Measurements from ENCODE around the gene NBAS. TPM values are rescaled to one million over a fixed set of nuclear protein-coding genes. Genes with fewer than 3 reads are reported as not detected.

Gene NBAS
- total RNA-seq, 1 donor from 2014 or later, result 57.6 TPM

DNA sequence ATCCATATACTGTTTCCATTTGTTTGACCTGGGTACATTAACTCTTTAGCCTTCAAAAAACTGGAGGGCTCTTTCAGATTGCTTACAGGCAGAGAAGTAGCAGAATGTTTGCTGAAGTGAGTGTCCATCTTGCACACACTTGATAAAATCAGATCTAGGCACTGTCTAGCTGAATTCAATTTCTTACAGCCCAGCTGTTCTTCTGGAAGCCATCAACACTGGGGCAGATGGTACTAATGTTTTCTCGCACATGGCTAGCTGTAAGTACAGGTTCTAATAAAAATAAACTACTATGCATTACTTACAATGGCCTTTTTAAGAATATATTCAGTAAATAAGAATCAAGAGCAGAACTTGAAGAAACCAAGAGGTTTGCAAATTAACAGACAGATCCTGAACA is 175.9 kb downstream of the NBAS start:
- Mint-ChIP-seq H3K27me3 (ENCODE audit: low read depth, unreplicated experiment) (no peaks in the 10 kb centered on the region), H3K9me3 (ENCODE audit: unreplicated experiment) (no peaks in the 10 kb centered on the region), H3K4me1 (ENCODE audit: low read depth, unreplicated experiment) (peaks cover 17% of the 10 kb centered on the region), H3K4me3 (ENCODE audit: unreplicated experiment) (no peak overlapping the region), H3K36me3 (ENCODE audit: low read depth, unreplicated experiment) (peaks cover 5% of the 10 kb centered on the region), H3K27ac (ENCODE audit: unreplicated experiment) (no peak overlapping the region)
- Histone ChIP-seq H3K79me2 (ENCODE audit: insufficient read depth, low read length) (no peaks in the 10 kb centered on the region), H3K36me3 (ENCODE audit: insufficient read depth, low read length) (peaks cover 3% of the 10 kb centered on the region), H3K9me3 (ENCODE audit: insufficient read depth, low read depth, low read length) (no peaks in the 10 kb centered on the region), H3K9ac (ENCODE audit: low read length) (no peak overlapping the region), H2AFZ (ENCODE audit: low read depth, low read length) (no peak overlapping the region), H3K27ac (ENCODE audit: low read depth, low read length) (no peak overlapping the region), H3K27me3 (ENCODE audit: insufficient read depth, low read length) (no peaks in the 10 kb centered on the region), H4K20me1 (ENCODE audit: insufficient read depth, low read length) (no peaks in the 10 kb centered on the region), H3K4me1 (ENCODE audit: insufficient read depth, low read length) (no peaks in the 10 kb centered on the region), H3K4me2 (ENCODE audit: low read length) (no peak overlapping the region), H3K4me3 (ENCODE audit: insufficient read depth, low read depth, low read length) (no peak overlapping the region)
- FAIRE-seq (no peak), DNase-seq (ENCODE audit: low read depth) (no peak)
- TF ChIP-seq EZH2 (IDR thresholded peaks at IDR 0.05; ENCODE audit: insufficient read depth, low read length), result no peak
- TF ChIP-seq, protein P1, sequence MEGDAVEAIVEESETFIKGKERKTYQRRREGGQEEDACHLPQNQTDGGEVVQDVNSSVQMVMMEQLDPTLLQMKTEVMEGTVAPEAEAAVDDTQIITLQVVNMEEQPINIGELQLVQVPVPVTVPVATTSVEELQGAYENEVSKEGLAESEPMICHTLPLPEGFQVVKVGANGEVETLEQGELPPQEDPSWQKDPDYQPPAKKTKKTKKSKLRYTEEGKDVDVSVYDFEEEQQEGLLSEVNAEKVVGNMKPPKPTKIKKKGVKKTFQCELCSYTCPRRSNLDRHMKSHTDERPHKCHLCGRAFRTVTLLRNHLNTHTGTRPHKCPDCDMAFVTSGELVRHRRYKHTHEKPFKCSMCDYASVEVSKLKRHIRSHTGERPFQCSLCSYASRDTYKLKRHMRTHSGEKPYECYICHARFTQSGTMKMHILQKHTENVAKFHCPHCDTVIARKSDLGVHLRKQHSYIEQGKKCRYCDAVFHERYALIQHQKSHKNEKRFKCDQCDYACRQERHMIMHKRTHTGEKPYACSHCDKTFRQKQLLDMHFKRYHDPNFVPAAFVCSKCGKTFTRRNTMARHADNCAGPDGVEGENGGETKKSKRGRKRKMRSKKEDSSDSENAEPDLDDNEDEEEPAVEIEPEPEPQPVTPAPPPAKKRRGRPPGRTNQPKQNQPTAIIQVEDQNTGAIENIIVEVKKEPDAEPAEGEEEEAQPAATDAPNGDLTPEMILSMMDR (IDR thresholded peaks at IDR 0.05; ENCODE audit: insufficient read depth, low read depth, low read length), result no peak

DNA sequence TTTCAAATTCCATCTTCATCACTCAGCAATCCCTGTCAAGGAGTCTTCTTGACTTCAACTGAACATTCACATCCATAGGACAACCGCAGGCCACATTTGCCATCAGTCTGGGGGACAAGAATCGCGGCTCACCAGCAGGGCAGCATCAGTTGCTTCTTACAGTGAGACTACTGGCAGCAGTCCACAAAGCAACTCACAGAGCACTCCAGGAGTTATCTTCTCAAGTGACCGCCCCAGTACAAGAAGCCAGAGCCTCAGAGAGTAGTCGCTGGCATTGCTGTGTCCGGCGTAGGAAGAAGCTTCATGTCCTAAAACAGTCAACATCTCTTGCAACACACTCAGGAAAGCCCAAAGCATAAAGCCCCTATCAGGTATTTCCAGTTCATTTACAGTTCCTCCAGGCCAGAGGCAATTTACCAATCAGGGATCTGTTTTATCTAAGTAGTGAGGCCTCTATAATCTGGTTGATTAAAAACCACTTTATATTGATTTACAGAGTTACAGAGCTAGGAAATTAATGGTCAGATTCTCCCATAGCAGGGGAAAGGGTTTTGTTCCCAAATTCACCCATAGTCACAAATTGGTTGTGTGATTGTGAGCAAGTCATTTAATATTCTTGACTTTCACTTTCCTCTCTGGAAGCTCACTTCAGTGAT is 177.3 kb downstream of the NBAS start:
- H3K27ac ChIP-seq (ENCODE audit: low read depth, low read length), result no peak overlapping the region
- Mint-ChIP-seq H3K4me3 (ENCODE audit: unreplicated experiment) (no peak overlapping the region), H3K27me3 (ENCODE audit: low read depth, unreplicated experiment) (no peaks in the 10 kb centered on the region), H3K36me3 (ENCODE audit: low read depth, unreplicated experiment) (peaks cover 5% of the 10 kb centered on the region), H3K4me1 (ENCODE audit: low read depth, unreplicated experiment) (peaks cover 9% of the 10 kb centered on the region), H3K9me3 (ENCODE audit: unreplicated experiment) (no peaks in the 10 kb centered on the region), H3K27ac (ENCODE audit: unreplicated experiment) (no peak overlapping the region)
- H4K20me1 ChIP-seq (ENCODE audit: insufficient read depth, low read length), result no peaks in the 10 kb centered on the region
- no peaks in the 10 kb centered on the region for H3K9me3 ChIP-seq (ENCODE audit: insufficient read depth, low read depth, low read length)
- no peak for FAIRE-seq
- no peak overlapping the region for H3K4me3 ChIP-seq (ENCODE audit: insufficient read depth, low read depth, low read length)
- H3K4me2 ChIP-seq (ENCODE audit: low read length), result no peak overlapping the region
- H3K36me3 ChIP-seq (ENCODE audit: insufficient read depth, low read length), result peaks cover 3% of the 10 kb centered on the region
- H2AFZ ChIP-seq (ENCODE audit: low read depth, low read length), result no peak overlapping the region
- H3K27me3 ChIP-seq (ENCODE audit: insufficient read depth, low read length), result no peaks in the 10 kb centered on the region
- H3K4me1 ChIP-seq (ENCODE audit: insufficient read depth, low read length), result no peaks in the 10 kb centered on the region
- H3K79me2 ChIP-seq (ENCODE audit: insufficient read depth, low read length), result no peaks in the 10 kb centered on the region
- no peak overlapping the region for H3K9ac ChIP-seq (ENCODE audit: low read length)
- no peak for DNase-seq (ENCODE audit: low read depth)
- no peak for TF ChIP-seq EZH2 (IDR thresholded peaks at IDR 0.05; ENCODE audit: insufficient read depth, low read length)
- TF ChIP-seq, protein P1 (IDR thresholded peaks at IDR 0.05; ENCODE audit: insufficient read depth, low read depth, low read length), result no peak

DNA sequence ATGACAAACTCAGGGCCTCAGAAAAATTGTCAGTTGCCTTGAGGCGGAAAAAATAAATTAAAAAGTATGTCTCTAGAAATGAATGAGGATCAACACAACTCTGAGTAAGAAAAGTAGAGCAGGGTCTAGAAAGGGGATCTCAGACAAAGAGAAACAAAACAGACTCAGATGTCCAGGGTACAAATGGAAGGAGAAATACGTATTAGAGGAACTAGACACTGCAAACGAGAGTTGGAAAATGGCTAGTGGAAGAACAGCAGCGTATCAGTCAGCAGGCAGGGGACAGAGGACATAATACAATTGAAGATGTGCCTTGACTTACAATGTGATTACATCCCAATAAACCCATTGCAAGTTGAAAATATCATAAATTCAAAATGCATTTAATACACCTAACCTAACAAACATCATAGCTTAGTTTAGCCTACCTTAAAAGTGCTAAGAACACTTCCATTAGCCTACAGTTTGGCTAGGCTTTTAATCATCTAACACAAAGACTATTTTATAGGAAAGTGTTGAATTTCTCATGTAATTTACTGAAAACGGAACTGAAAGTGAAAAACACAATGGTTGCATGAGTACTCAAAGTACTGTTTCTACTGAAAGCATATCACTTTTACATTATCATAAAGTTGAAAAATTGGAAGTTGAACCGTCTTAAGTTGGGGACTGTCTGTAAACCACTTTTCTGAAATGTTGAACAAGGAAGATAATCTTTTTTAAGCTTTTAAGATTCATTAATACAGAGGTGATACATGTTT is 182.8 kb downstream of the NBAS start:
- H3K9me3 ChIP-seq (ENCODE audit: insufficient read depth, low read depth, low read length), result no peaks in the 10 kb centered on the region
- H3K9ac ChIP-seq (ENCODE audit: low read length), result no peak overlapping the region
- H3K79me2 ChIP-seq (ENCODE audit: insufficient read depth, low read length), result no peaks in the 10 kb centered on the region
- no peak overlapping the region for H2AFZ ChIP-seq (ENCODE audit: low read depth, low read length)
- Mint-ChIP-seq H3K4me3 (ENCODE audit: unreplicated experiment) (no peak overlapping the region), H3K9me3 (ENCODE audit: unreplicated experiment) (no peaks in the 10 kb centered on the region), H3K27me3 (ENCODE audit: low read depth, unreplicated experiment) (no peaks in the 10 kb centered on the region), H3K36me3 (ENCODE audit: low read depth, unreplicated experiment) (no peaks in the 10 kb centered on the region), H3K4me1 (ENCODE audit: low read depth, unreplicated experiment) (peaks cover 1% of the 10 kb centered on the region), H3K27ac (ENCODE audit: unreplicated experiment) (no peak overlapping the region)
- H3K4me3 ChIP-seq (ENCODE audit: insufficient read depth, low read depth, low read length), result no peak overlapping the region
- H3K4me1 ChIP-seq (ENCODE audit: insufficient read depth, low read length), result no peaks in the 10 kb centered on the region
- no peaks in the 10 kb centered on the region for H3K27me3 ChIP-seq (ENCODE audit: insufficient read depth, low read length)
- peaks cover 6% of the 10 kb centered on the region for H3K36me3 ChIP-seq (ENCODE audit: insufficient read depth, low read length)
- H4K20me1 ChIP-seq (ENCODE audit: insufficient read depth, low read length), result no peaks in the 10 kb centered on the region
- DNase-seq (ENCODE audit: low read depth), result no peak
- FAIRE-seq, result no peak
- no peak overlapping the region for H3K4me2 ChIP-seq (ENCODE audit: low read length)
- no peak overlapping the region for H3K27ac ChIP-seq (ENCODE audit: low read depth, low read length)
- TF ChIP-seq, protein P1 (IDR thresholded peaks at IDR 0.05; ENCODE audit: insufficient read depth, low read depth, low read length), result no peak
- TF ChIP-seq EZH2 (IDR thresholded peaks at IDR 0.05; ENCODE audit: insufficient read depth, low read length), result no peak

Measured in astrocyte (in vitro differentiated cells and primary cell).